A549 (cell line): ENCODE results near the gene PECR.

ENCODE experiments used
- EP300 ChIP-seq, 2 experiments: fragments of >200 bp; sonication (Bioruptor Twin); formaldehyde crosslinking; IDR thresholded peaks; 2 replicates in 1 of 2; 3 replicates in 1 of 2; pipeline ENCODE4 v1.6.1; 2016 to 2017
- MAFK ChIP-seq: fragments of 450-650 bp; IDR thresholded peaks from 2 replicates; pipeline ENCODE4 v1.6.1; 2014; ENCODE audit not compliant: partially characterized antibody
- MAZ ChIP-seq: fragments of 150-350 bp; IDR thresholded peaks from 2 replicates; pipeline ENCODE4 v1.6.1; 2014; ENCODE audit warnings: antibody characterized with exemption, low read depth, low read length, borderline replicate concordance
- PHF8 ChIP-seq: fragments of 200-600 bp; sonication (generic); IDR thresholded peaks from 2 replicates; pipeline ENCODE4 v1.6.1; 2016; ENCODE audit warnings: low read depth, mild to moderate bottlenecking, antibody characterized with exemption, moderate library complexity, borderline replicate concordance
- RFX5 ChIP-seq: fragments of 450-650 bp; IDR thresholded peaks from 2 replicates; pipeline ENCODE4 v1.7.1; 2014; ENCODE audit warnings: antibody characterized with exemption, mild to moderate bottlenecking, moderate library complexity
- TF ChIP-seq, protein P1 (sequence below): fragments of >200 bp; sonication (Bioruptor Twin); formaldehyde crosslinking; IDR thresholded peaks from 2 replicates; pipeline ENCODE4 v1.6.1; 2016
- TF ChIP-seq, protein P2 (sequence below): fragments of >200 bp; sonication (Bioruptor Twin); formaldehyde crosslinking; IDR thresholded peaks from 3 replicates; pipeline ENCODE4 v1.5.1; 2016

DNA sequence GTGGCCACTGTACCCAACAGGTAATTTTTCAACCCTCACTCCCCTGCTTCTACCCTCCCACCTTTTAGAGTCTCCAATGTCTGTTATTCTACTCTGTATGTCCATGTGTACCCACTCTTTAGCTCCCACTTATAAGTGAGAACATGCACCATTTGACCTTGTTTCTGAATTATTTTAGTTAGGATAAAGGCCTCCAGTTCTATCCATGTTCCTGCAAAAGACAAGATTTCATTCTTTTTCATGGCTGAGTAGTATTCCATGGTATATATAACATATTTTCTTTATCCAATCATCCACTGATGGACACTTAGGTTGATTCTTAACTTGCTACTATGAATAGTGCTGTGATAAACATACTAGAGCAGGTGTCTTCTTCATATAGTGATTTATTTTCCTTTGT is 9.1 kb downstream of the PECR start:
- TF ChIP-seq MAFK (no peak), EP300 (IDR thresholded peaks at IDR 0.05) (no peak), MAZ (no peak), RFX5 (no peak), PHF8 (no peak)
- TF ChIP-seq, protein P1, sequence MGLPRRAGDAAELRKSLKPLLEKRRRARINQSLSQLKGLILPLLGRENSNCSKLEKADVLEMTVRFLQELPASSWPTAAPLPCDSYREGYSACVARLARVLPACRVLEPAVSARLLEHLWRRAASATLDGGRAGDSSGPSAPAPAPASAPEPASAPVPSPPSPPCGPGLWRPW, result no peak
- TF ChIP-seq, protein P2, sequence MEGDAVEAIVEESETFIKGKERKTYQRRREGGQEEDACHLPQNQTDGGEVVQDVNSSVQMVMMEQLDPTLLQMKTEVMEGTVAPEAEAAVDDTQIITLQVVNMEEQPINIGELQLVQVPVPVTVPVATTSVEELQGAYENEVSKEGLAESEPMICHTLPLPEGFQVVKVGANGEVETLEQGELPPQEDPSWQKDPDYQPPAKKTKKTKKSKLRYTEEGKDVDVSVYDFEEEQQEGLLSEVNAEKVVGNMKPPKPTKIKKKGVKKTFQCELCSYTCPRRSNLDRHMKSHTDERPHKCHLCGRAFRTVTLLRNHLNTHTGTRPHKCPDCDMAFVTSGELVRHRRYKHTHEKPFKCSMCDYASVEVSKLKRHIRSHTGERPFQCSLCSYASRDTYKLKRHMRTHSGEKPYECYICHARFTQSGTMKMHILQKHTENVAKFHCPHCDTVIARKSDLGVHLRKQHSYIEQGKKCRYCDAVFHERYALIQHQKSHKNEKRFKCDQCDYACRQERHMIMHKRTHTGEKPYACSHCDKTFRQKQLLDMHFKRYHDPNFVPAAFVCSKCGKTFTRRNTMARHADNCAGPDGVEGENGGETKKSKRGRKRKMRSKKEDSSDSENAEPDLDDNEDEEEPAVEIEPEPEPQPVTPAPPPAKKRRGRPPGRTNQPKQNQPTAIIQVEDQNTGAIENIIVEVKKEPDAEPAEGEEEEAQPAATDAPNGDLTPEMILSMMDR, result no peak
